ENCODE measurements around the gene KCNA10.
A peak's percentile ranks its signal among the peaks of the same experiment; 100 is the strongest.

DNA sequence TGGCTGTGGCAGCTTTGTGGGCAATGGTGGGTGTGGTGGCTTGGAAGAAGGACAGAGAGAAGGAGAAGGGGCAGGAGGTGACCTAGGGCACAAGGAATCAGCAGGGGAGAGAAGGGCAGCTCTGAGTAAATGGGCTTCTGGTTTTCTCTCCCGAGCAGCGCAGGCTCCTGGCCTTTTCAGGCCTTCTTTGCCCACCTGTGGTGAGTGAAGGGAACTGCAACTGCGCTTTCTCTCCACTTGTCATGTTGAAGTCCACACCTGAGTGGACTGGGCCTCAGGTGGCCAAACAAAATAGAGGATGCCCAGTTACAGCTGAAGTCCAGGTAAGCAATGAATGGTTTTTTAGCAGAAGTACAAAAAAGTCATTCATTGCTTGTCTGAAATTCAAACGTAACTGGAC lies 29.4 kb upstream of the KCNA10 start:
- TF ChIP-seq, protein P1, sequence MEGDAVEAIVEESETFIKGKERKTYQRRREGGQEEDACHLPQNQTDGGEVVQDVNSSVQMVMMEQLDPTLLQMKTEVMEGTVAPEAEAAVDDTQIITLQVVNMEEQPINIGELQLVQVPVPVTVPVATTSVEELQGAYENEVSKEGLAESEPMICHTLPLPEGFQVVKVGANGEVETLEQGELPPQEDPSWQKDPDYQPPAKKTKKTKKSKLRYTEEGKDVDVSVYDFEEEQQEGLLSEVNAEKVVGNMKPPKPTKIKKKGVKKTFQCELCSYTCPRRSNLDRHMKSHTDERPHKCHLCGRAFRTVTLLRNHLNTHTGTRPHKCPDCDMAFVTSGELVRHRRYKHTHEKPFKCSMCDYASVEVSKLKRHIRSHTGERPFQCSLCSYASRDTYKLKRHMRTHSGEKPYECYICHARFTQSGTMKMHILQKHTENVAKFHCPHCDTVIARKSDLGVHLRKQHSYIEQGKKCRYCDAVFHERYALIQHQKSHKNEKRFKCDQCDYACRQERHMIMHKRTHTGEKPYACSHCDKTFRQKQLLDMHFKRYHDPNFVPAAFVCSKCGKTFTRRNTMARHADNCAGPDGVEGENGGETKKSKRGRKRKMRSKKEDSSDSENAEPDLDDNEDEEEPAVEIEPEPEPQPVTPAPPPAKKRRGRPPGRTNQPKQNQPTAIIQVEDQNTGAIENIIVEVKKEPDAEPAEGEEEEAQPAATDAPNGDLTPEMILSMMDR (IDR thresholded peaks at IDR 0.05): peak in 4 of 6 experiments; percentile 9 to 43 (median 32)
- TF ChIP-seq EP300 (IDR thresholded peaks at IDR 0.05) (no peak), POLR2A (IDR thresholded peaks at IDR 0.05) (no peak), POLR2AphosphoS5 (IDR thresholded peaks at IDR 0.05) (no peak)
